Right lobe of liver (tissue), 6 donors: Measurements from ENCODE around the gene CORO2A. TPM values are rescaled to one million over a fixed set of nuclear protein-coding genes. Genes with fewer than 3 reads are reported as not detected.
A peak's percentile ranks its signal among the peaks of the same experiment; 100 is the strongest.
"Not testable (repeated sequence)": the region's sequence is repeated elsewhere in the genome, so short reads cannot be mapped to it uniquely, and the experiment has no call there.

Source experiments
- ATAC-seq, 4 donors: fragments of 200-7000 bp; cut with Tn5 transposase; one replicate each; pipeline ENCODE4 v1.9.1; 2020; ENCODE audit warnings: mild to moderate bottlenecking in 4 of 4, moderate library complexity in 4 of 4
- DNase-seq, 3 donors: peaks; one replicate each; pipeline ENCODE4 v3.0.0-alpha.2; 2020
- H3K27ac ChIP-seq, 3 donors: fragments of 200-600 bp; one replicate each; pipeline ENCODE4 v1.8.0; 2022
- H3K27me3 ChIP-seq, 2 donors: fragments of 200-600 bp; one replicate each; pipeline ENCODE4 v1.8.0; 2022
- H3K36me3 ChIP-seq, 4 donors: fragments of 200-600 bp; sonication (generic) in 1 of 4; one replicate each; pipeline versions ENCODE4 v1.5.1 to v1.8.0; 2017 to 2022; ENCODE audit warnings: control low read depth in 1 of 4
- H3K4me1 ChIP-seq, 4 donors: fragments of 200-600 bp; sonication (generic) in 1 of 4; one replicate each; pipeline versions ENCODE4 v1.5.1 to v1.8.0; 2017 to 2022; ENCODE audit warnings: control low read depth in 1 of 4
- H3K4me3 ChIP-seq, 3 donors: fragments of 200-600 bp; one replicate each; pipeline ENCODE4 v1.8.0; 2022
- H3K9me3 ChIP-seq, 4 donors: fragments of 200-600 bp; sonication (generic) in 1 of 4; one replicate each; pipeline versions ENCODE4 v1.5.1 to v1.8.0; 2017 to 2022; ENCODE audit warnings: control low read depth in 1 of 4
- POLR2A ChIP-seq: fragments of 450-650 bp; IDR thresholded peaks from one replicate; pipeline ENCODE4 v1.6.1; 2017; ENCODE audit warnings: antibody characterized with exemption, mild to moderate bottlenecking
- WGBS: methylation state at CpG from one replicate; pipeline ENCODE4 v1.1.6; 2018; ENCODE audit warnings: low coverage, low lambda C conversion rate; ENCODE audit not compliant: insufficient coverage; ENCODE audit errors: missing lambda C conversion rate; 5-methylcytosine and 5-hydroxymethylcytosine counted together
- intact Hi-C, 2 donors: fragments of 100-400 bp; cut with DNase I; formaldehyde crosslinking; loops; one replicate each; pipeline versions ENCODE4 v1.11.2 to v1.14.1; 2022
- total RNA-seq, 6 experiments: library from RNA; depleted of rRNA in 2 of 6; stranded (reverse); fragments of >200 nt in 2 of 6; fragmentation: NEBNext Ultra II Directional in 3 of 6; extraction: Animal tissue kit (Norgen Biotek cat#: 25700) in 3 of 6; gene quantifications; one replicate each; pipeline versions ENCODE4 v1.1.0 to v1.2.4, GENCODE V29; 2016 to 2023
- TF ChIP-seq, protein P1 (sequence below), 4 donors: fragments of 200-600 bp in 3 of 4; fragments of 450-650 bp in 1 of 4; IDR thresholded peaks; one replicate each; pipeline versions ENCODE4 v1.5.1 to v1.8.0; 2016 to 2022; ENCODE audit warnings: antibody characterized with exemption in 4 of 4, mild to moderate bottlenecking in 2 of 4
- donor health status: DM: no; HTN: yes; CAD: no.
- donor health status: DM: no; HTN: no; CAD: no.
- donor health status: DM: no; HTN: no; CAD: no.
- donor health status: DM: no; HTN: yes; CAD: no.
- donor health status: DM: no; HTN: yes; CAD: no.

The CORO2A gene
- total RNA-seq, 6 experiments from 2014 or later, result 0.67 to 6.2 (median 3.3) TPM

DNA sequence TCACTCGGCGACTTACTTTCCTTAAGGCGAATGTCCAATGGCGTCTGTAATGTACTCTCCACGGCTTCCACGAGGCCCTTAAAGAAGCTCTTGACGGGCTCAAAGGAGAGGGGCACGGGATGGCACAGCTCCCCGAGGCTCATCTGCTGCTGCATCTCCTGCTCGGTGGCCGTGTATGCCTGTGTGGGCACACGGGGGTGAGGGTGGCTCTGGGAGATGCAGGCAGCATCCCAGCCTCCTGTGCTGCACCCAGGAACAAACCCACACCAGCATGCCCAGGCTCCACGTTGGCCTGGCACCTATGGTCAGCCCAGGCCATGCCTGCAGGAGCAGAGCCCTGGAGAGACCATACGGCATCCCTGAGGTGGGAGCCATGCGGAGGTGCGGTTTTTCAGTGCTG is 97.6 kb downstream of the CORO2A start:
- no peaks in the 10 kb centered on the region for H3K27me3 ChIP-seq
- intact Hi-C loops, result no loop called here
- no peak for TF ChIP-seq POLR2A
- TF ChIP-seq, protein P1, sequence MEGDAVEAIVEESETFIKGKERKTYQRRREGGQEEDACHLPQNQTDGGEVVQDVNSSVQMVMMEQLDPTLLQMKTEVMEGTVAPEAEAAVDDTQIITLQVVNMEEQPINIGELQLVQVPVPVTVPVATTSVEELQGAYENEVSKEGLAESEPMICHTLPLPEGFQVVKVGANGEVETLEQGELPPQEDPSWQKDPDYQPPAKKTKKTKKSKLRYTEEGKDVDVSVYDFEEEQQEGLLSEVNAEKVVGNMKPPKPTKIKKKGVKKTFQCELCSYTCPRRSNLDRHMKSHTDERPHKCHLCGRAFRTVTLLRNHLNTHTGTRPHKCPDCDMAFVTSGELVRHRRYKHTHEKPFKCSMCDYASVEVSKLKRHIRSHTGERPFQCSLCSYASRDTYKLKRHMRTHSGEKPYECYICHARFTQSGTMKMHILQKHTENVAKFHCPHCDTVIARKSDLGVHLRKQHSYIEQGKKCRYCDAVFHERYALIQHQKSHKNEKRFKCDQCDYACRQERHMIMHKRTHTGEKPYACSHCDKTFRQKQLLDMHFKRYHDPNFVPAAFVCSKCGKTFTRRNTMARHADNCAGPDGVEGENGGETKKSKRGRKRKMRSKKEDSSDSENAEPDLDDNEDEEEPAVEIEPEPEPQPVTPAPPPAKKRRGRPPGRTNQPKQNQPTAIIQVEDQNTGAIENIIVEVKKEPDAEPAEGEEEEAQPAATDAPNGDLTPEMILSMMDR (IDR thresholded peaks at IDR 0.05), result no peak
- peaks cover 0 to 25% (median 13%) of the 10 kb centered on the region in 4 donors for H3K36me3 ChIP-seq
- peaks cover 0 to 9% (median 3%) of the 10 kb centered on the region in 4 donors for H3K4me1 ChIP-seq
- DNase-seq, result no peak
- 98% methylated on average over 7 of the region's 16 CpGs for WGBS
- peak in 1 of 4 donors; percentile 20 for ATAC-seq
- H3K27ac ChIP-seq, result no peak overlapping the region
- no peaks in the 10 kb centered on the region for H3K9me3 ChIP-seq
- H3K4me3 ChIP-seq, result no peak overlapping the region

DNA sequence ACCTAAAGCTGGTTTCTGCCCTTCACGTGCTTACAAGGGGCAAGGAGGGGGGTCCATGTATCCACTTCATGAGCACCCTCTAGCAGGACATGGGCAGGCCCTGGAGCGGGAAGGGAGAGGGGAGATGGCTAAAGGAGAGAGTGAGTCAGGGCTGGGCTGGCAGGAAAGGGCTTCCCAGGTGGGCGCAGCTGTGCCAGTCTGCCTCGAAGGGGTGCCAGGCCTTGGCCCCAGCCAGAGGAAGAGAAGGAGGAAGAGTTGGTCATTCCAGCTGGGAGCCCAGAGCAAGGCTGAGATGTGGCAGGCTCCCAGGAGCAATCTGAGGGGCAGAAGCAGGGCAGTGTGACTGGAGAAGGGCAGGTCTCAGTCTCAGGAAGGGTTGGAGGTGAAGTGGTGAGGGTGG is 98.1 kb downstream of the CORO2A start:
- ATAC-seq, result peak in 1 of 4 donors; percentile 10
- intact Hi-C loops, result no loop called here
- no peaks in the 10 kb centered on the region for H3K9me3 ChIP-seq
- H3K4me1 ChIP-seq, result peaks cover 0 to 9% (median 3%) of the 10 kb centered on the region in 4 donors
- H3K27me3 ChIP-seq, result no peaks in the 10 kb centered on the region
- DNase-seq, result no peak
- TF ChIP-seq, protein P1 (IDR thresholded peaks at IDR 0.05), result no peak
- no peak for TF ChIP-seq POLR2A
- 85% methylated on average over 3 of the region's 4 CpGs for WGBS
- no peak overlapping the region for H3K27ac ChIP-seq
- H3K36me3 ChIP-seq, result peaks cover 0 to 20% (median 11%) of the 10 kb centered on the region in 4 donors
- no peak overlapping the region for H3K4me3 ChIP-seq

DNA sequence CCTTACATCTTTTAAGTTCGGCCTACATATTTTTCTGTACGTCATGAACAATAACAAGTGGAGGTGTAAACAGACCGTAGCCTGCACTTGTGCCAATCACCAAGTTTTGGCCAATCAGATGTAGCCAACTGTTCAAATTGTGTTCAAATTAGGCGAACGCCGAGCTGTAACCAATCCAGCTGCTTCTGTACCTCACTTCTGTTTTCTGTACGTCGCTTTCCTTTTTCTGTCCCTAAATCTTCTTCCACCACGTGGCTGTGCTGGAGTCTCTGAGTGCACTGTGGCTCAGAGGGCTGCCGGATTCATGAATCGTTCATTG is 99.9 kb downstream of the CORO2A start:
- peak in 1 of 3 donors; percentile 11 for DNase-seq
- Histone ChIP-seq H3K27ac (no peak overlapping the region), H3K4me3 (no peak overlapping the region), H3K9me3 (no peaks in the 10 kb centered on the region), H3K36me3 (peaks cover 0 to 9% (median 4%) of the 10 kb centered on the region in 4 donors), H3K4me1 (peaks cover 0 to 8% (median 3%) of the 10 kb centered on the region in 4 donors), H3K27me3 (no peaks in the 10 kb centered on the region)
- intact Hi-C loops, result no loop called here
- no peak for ATAC-seq
- 85% methylated on average over 6 of the region's 11 CpGs for WGBS
- TF ChIP-seq, protein P1 (IDR thresholded peaks at IDR 0.05), result no peak
- no peak for TF ChIP-seq POLR2A

DNA sequence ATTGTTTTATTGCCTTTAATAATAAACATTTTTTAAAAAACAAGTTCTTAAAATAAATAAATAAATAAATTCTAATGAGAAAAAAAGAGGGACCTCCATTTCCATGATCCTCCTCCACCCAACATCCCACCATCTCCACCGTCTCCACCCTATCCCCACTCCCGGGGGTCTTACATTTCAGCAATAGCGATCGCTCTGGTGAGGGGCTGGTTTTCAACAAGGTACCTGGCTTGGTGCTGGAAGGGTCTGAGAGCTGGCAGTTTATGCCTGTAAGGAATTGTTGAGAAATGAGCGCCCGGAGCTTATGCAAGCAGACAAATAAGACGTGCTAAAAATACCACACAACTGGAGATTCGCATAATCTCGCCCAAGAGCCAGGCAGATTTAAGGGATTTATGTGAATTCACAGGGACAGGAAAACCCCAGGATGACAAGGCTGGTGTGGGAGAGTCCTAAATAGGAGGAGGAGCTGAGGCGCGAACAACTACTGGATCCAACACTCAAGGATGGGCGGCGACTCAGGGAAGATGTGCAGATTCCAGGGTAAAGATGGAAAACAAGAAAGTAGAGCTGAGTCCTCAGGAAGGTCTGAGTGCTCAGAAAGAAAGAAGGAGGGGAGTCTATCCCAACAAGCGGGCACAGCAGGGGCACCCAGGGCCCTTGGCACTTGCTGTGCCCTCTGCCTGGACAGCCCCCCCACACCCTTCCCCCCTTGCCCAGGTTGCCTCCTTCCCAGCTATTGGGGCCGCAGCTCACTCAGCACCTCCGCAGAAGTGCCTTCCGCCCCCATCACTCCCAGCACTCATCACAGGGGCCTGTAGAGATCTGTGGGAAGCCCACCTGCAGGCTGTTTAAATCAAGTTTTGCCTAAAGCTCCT is 100.5 kb downstream of the CORO2A start:
- ATAC-seq (no peak), DNase-seq (peak in 1 of 3 donors; percentile 30)
- Histone ChIP-seq H3K4me3 (no peak overlapping the region), H3K27me3 (no peaks in the 10 kb centered on the region), H3K36me3 (peaks cover 0 to 7% (median 3%) of the 10 kb centered on the region in 4 donors), H3K9me3 (no peaks in the 10 kb centered on the region), H3K4me1 (peaks cover 0 to 2% (median under 1%) of the 10 kb centered on the region in 4 donors), H3K27ac (no peak overlapping the region)
- WGBS, result 94% methylated on average over 13 of the region's 17 CpGs
- TF ChIP-seq POLR2A, result no peak
- TF ChIP-seq, protein P1 (IDR thresholded peaks at IDR 0.05), result no peak
- intact Hi-C loops, result no loop called here

DNA sequence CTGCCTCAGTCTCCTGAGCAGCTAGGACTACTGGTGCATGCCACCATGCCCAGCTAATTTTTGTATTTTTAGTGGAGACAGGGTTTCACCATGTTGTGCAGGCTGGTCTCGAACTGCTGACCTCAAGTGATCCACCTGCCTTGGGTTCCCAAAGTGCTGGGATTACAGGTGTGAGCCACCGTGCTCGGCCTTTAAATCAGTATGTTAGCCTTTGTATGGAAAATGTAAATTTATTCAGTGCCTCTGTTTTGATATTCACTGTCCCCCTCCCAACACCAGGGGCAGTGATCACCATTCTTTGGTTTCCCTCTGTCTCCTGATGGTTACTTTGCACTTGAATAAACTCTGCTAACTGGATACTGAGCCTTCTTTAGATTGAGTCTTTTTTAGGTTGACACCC is 101.8 kb downstream of the CORO2A start:
- DNase-seq, result peak in 1 of 3 donors; percentile 14
- ATAC-seq, intact Hi-C loops, H3K4me3 ChIP-seq, H3K27me3 ChIP-seq, H3K27ac ChIP-seq, H3K4me1 ChIP-seq, H3K9me3 ChIP-seq, H3K36me3 ChIP-seq: not testable (repeated sequence)
- WGBS, result 100% methylated on average over 3 of the region's 3 CpGs
